GM18868 (cell line): ENCODE results near the gene DAPL1.
"Not testable (repeated sequence)": the region's sequence is repeated elsewhere in the genome, so short reads cannot be mapped to it uniquely, and the experiment has no call there.

Experiments
- ATAC-seq: cut with Tn5 transposase; IDR thresholded peaks from one replicate; pipeline ENCODE4 v1.9.1; 2021; ENCODE audit warnings: mild to moderate bottlenecking, moderate library complexity; ENCODE audit not compliant: unreplicated experiment

DAPL1 gene

DNA sequence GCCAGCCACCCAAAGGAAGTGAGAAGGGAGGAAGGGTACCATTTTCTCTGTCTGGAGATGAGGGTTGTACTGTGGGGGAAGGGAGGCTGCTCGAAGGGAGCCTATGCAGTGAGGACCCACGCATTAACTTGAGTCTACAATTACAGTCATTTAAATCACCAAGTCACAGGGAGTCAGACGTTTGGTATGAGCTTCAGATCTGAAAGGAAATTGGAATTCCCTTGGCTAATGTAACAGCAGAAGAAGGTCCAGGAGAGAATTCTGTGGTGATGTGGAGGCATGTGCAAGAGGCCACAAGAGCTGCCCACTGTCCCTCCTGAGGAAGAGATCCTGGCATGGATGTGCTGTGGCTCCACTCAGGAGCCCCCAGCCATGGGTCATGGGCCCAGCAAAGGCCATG is 22.5 kb downstream of the DAPL1 start:
- ATAC-seq, result no peak

DNA sequence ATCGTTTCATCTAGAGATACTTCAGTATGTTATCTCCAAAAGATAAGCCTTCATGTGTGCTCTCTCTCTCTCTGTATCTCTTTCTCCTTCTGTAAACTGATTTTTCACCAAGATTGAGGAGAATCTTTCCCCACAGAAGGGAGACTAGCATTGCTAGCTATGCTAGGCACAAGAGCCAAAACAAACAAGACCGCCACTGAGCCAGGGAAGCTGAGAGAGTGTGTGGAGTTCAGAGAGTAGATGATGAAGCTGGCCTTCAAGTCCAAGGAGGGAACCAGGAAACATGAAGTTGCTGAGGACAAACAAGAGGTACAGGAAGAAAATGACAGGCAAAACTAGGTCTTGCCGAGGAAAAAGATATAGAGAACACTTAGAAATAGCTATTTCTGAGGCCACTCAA is 23.4 kb downstream of the DAPL1 start:
- ATAC-seq, result no peak

DNA sequence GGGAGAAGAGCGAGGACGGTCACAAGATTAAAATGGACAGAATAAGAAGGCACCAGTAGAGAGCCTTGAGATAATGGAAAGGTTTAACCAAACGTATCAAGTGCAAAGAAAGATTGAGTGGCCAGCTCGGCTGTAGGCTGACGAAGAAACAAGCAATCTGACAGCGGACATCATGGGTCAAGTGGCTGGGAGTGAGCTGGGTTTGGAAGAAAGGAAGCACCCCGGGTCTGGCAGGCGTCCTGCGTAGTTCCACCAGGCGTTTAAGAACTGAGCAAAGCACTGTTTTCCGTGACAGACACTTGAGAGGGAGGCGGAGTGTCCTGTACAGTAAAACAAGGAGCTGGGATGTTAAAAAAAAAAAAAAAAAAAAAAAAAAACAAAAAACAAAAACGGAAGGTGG is 27.1 kb downstream of the DAPL1 start:
- ATAC-seq, result no peak

DNA sequence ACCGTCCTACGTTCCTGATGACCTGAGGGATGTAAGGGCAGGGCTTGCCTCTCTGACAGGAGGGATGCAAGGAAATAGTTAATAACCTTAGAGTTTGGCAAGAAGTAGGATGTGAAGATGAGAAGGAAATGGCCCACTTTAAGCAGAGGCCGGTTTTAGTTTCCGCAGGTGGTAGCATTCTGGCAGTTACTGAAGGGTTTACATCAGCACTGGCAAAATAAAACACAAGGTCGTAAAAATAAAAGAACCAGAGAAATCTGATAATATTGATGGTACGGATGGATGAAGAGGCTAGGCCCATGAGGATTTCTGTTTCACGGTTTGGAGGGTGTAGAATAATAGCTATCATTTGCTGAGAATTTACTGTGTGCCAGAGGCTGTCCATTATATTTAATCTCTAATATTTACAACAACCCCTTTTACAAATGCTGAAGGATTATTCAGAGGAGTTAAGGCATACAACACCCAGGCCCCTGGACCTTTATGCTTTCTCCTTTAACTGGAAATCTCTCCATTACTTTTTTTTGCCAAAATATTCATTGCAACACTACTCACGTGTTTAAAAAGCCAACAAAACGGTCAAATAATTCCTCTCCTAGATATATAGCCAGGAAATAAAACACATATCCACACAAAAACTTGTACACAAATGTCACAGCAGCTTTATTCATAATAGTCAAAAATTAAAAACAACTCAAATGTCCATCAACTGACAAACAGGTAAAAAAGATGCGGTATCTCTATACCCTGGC is 28.5 kb downstream of the DAPL1 start:
- no peak for ATAC-seq

DNA sequence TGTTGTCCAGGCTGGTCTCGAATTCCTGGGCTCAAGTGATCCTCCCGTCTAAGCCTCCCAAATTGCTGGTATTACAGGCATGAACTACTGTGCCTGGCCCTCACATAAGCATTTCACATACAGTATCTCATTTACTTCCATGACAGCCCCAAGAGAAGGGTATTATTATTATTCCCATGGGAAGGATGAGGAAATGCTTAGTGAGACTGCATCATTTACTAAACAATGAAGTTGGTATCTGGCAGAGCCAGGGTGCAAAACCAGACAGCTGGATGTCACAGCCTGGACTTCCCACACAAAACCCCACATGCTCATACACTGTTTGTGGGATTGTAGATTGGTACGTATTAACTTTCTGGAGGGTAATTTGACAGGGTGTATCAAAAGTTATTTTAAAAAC is 29.9 kb downstream of the DAPL1 start:
- ATAC-seq, result no peak

DNA sequence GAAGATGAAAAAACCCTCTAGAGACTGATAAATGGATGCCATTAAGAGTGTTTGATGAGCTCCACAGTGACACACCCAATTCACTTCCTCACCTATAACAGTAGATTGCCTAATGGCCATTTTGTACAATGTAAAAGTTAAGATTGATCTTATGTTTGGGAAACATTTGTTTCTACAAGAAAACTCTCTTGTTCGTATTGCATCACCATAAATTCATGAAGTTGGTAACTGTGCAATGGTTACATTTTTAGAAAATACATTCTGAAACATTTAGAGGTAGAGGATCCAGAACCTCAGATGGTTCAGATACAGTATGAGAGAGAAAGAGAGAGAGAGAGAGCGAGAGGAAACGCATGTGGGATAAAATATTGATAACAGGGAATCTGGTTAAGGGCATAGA is 31.8 kb downstream of the DAPL1 start:
- ATAC-seq, result no peak

DNA sequence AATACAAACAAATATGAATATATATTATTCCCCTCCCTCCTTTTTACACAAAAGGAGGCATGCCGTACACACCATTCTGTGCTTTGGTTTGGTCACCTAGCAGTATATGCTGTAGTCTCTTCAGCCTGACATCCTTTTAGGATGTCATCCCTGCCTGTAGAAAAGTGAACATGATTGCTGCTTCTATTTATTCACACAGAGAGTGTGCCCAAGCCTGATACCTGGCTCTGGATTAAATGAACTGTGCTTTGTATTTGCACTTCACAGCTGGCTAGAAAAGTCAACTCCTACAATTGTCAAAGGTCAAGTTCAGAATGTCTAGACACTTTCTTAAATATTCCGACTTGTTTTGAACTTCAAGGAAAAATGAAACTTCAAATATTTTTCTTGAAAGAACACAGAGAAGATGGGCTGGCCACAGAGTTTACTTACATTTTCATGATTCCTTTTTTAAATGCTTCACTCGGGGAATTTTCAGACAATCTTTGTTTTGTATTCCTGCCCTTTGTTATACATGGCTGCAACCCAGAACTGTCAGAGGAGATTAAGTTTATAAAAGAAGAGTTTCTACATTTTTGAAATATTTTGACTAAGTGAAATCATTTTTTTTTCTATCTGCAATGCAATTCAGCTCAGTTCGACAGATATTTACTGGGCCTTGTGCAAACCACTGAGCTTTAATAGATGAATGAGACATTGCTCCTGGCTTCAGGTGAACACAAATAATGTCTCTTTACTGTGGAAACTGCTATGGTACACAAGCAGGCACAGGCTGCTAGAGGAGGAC is 33.5 kb downstream of the DAPL1 start:
- no peak for ATAC-seq

DNA sequence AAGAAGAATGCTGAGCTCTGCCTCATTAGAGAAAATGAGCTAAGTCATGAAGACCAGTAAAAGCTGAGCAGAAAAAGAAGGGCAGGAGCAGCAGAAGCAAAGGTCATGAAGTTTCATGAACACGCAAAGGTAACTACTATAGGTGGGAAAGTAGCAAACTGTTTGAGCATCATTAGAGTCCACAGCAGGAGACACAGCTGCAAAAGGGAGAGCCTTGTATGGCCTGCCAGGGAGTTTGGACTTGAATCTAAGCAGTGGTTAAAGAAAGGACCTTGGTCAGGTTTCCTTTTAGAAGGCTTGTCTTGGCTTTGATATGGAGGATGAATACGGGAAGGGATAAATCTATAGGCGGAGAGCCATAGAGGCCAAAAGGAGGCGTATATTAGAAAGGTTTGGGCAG is 34.0 kb downstream of the DAPL1 start:
- no peak for ATAC-seq

DNA sequence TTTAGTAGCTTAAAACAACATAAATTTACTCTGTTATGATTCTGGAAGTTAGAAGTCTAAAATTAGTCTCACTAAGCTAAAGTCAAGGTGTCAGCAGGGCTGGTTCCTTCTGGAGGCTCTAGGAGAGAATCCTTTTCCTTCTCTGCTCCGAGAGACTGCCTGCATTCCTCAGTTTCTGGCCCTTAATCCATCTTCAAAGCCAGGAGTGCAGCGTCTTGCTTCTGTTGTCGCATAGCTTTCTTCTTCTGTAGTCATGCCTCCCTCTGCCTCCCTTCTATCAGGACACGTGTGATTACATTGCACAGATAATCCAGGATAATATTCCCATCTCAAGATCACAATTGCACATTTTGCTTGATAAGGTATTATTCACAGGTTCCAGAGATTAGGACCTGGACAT is 35.1 kb downstream of the DAPL1 start:
- no peak for ATAC-seq

DNA sequence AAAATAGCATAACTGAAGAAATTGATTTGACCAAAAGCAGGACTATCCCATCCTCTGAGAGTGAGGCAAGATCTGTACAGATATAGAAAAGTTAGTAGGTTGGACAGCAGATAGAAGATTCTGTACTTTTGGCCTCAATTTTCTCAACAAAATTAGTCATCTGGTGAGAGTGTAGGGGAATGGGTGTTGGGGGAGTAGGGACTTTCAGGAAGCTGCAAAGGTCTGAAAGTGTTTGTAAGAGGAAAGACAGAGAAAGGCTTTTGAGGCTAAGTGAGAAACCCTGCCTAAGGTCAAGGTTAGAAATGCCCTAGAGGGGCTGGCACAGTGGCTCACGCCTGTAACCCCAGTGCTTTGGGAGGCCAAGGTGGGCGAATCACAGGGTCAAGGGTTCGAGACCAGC is 40.3 kb downstream of the DAPL1 start:
- peak; percentile 65 for ATAC-seq

DNA sequence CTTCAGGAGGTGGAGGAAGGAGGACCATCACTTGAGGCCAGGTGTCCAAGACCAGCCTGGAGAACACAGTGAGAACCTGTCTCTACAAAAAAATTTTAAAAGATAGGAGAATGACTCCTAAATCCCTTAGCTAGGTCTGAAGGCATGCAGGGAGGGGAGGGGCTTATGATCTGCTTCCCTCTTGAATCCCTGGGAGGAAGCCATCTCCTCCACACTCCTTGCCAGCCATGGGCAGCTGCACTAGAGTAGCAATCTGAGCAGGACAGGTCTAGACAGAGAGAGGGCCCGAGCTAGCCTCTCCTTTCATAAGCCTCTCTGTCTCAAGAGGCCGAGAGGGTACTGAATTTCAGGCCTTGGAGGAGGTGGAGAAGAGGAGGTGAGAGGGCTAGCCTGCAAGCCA is 42.5 kb downstream of the DAPL1 start:
- ATAC-seq, result no peak

DNA sequence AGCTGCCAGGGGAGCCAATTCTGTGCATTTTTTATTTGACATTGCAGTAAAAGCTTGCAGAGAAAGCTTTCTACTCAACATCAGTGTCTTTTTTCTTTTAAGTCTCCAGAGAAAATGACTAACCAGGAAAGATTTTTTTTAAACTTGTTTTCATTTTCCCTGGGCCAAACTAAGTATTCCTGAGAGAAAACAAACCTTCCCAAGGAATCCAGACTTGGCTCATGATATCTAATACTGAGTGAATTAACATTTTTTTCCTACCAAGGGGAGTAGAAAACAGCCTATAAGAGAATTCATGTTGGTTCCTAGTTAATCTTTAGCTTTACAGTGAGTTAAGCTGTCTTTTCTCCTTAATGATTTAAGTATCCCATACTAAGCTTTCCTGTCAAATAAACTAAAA is 46.7 kb downstream of the DAPL1 start:
- no peak for ATAC-seq

DNA sequence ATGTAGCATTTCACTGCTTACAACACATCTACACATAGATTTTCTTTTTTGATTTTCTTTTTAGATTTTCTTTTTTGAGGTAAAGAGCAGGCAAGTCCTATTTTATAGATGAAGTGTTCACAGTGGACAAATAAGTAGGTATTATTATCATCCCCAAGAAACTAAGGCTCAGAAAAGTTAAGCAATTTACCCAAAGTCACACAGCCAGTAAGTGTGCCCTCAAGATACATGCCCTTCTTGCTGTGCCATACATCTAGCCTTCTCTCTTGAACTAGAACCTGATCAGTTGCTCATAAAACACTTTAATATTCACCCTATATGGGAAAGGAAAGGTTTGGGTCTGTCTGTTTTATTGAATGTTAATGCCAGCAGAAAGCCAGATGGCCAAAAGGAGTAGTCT is 50.3 kb downstream of the DAPL1 start:
- no peak for ATAC-seq

DNA sequence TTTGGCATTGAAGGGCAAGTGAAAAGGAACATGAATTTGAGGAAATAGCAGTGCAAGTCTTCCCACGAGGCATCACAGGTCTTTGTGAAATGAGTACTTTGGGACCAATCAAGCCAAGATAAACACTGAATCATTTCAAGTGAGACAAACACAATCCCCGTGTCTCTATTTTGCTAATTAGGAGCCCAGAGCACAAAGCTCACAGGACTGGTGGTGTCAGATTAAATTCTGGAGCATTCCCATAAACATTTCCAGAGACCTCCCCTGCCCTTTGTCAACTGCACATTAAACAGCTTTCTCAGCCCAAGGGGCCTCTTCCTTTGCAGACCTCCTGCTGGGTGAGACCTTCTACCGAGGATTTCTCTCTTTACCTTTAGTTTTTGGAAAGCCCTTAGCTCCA is 50.7 kb downstream of the DAPL1 start:
- no peak for ATAC-seq

DNA sequence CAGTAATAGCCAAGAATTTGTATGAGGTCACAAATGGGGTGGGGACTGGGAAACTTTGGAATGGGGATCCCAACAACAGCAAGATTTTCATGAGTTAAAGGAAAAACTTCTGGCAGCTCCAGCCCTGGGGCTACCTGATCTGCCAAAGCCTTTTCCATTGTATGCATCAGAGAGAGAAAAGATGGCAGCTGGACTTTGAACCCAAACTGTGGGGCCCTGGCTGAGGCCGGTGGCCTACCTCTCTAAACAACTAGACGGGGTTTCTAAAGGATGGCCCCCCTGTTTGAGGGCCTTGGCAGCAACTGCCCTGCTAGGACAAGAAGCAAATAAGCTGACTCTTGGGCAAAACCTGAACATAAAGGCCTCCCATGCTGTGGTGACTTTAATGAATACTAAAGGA is 52.4 kb downstream of the DAPL1 start:
- ATAC-seq, result not testable (repeated sequence)

DNA sequence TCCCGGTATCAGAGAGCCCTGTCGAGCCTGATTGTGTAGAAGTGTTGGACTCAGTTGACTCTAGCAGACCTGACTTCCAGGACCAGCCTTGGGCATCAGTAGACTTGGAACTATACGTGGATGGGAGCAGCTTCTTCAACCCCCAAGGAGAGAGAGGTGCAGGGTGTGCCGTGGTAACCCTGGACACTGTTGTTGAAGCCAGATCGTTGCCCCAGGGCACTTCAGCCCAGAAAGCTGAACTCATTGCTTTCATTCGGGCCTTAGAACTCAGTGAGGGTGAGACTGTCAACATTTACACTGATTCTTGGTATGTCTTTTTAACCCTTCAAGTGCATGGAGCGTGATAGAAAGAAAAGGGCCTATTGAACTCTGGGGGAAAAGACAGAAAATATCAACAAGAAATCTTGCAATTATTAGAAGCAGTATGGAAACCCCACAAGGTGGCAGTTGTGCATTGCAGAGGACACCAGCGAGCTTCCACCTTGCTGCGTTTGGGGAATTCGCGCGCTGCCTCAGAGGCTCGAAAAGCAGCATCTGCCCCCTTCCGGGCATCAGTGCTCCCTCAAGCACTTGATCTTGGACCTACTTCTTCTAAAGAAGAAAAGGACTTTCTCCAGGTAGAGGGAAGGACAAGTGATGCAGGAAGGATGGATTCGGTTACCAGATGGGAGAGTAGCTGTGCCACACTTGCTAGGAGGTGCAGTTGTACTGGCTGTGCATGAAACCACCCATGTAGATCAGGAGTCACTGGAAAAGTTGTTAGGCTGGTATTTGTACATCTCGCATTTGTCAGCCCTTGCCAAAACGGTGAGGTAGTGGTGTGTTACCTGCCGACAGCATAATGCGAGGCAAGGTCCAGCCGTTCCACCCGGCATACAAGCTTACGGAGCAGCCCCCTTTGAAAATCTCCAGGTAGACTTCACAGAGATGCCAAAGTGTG is 53.2 kb downstream of the DAPL1 start:
- ATAC-seq, result not testable (repeated sequence)

DNA sequence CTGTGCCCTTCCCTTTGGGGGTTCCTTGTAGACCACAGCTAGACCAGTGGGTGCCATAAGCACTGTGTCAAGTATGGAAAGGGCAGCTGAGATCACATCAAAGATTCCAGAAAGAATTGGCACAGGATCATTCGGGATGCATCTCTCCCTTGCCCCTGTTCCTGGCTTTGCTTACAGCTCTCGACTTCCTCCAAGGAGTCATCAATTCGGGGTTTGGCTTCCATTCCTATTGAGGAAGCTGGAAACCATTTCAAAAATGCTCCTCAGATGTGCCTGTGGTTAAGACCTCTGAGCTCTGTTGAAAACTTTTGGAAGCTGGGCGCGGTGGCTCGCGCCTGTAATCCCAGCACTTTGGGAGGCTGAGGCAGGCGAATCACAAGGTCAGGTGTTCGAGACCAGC is 65.1 kb downstream of the DAPL1 start:
- not testable (repeated sequence) for ATAC-seq

DNA sequence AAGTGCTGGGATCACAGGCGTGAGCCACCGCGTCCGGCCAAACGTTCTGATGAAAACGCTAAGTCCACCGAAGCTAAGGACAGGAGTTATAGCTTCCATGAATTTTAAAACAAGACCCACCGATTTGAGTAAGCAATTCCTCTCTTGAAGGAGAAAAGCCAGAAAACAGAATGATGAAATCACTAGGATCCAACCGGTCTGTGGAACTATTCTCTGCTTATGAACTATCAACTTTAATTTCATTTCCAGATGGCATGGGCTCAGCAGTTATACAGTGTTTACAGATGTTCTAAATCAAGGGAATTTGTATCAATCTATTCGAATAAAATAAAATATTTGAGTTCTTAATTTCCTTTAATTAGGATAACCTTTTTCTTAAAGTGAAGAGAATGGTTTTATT is 66.5 kb downstream of the DAPL1 start:
- not testable (repeated sequence) for ATAC-seq

DNA sequence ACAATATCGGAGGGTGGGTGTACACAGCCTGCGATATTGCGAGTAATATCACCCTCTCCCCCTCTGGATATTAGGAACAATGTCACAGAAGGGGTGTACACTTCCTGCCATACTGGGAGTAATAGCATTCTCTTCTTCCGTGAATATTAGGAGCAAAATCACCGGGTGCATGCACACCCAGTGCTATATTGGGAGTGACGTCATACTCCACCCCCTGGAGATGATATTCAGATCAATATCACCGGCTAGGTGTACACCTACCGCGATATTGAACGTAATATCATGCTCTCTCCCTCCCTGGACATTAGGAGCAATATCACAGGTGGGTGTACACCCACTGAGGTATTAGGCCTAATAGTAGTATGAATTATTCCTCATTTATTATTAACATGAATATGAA is 70.4 kb downstream of the DAPL1 start:
- ATAC-seq, result not testable (repeated sequence)
